ENCODE results near the gene TMEM31. TPM values are rescaled to one million over a fixed set of nuclear protein-coding genes. Genes with fewer than 3 reads are reported as not detected.

Gene TMEM31
- total and polyA plus RNA-seq, 7 donors: not detected

- no peaks in the 10 kb centered on the region for H3K27me3 ChIP-seq
- H3K4me3 ChIP-seq: no peak overlapping the region
- H3K27ac ChIP-seq: no peak overlapping the region
- DNase-seq: no peak
- no peaks in the 10 kb centered on the region for H3K9me3 ChIP-seq
- intact Hi-C loops (cut with DNase I): no loop called here
- WGBS, 2 donors: 96 to 97% methylated on average over 1 of the region's 1 CpG
- TF ChIP-seq POLR2AphosphoS5 (IDR thresholded peaks at IDR 0.05) (no peak), POLR2A (IDR thresholded peaks at IDR 0.05) (no peak), EP300 (IDR thresholded peaks at IDR 0.05) (no peak)
- TF ChIP-seq, protein P1, sequence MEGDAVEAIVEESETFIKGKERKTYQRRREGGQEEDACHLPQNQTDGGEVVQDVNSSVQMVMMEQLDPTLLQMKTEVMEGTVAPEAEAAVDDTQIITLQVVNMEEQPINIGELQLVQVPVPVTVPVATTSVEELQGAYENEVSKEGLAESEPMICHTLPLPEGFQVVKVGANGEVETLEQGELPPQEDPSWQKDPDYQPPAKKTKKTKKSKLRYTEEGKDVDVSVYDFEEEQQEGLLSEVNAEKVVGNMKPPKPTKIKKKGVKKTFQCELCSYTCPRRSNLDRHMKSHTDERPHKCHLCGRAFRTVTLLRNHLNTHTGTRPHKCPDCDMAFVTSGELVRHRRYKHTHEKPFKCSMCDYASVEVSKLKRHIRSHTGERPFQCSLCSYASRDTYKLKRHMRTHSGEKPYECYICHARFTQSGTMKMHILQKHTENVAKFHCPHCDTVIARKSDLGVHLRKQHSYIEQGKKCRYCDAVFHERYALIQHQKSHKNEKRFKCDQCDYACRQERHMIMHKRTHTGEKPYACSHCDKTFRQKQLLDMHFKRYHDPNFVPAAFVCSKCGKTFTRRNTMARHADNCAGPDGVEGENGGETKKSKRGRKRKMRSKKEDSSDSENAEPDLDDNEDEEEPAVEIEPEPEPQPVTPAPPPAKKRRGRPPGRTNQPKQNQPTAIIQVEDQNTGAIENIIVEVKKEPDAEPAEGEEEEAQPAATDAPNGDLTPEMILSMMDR (IDR thresholded peaks at IDR 0.05): no peak
- peaks cover 0 to 8% (median 1%) of the 10 kb centered on the region in 4 donors for H3K4me1 ChIP-seq
- H3K36me3 ChIP-seq: no peaks in the 10 kb centered on the region
These were observed 19.6 kb upstream of the TMEM31 start for GRCh38 chrX:103691059-103691458.

DNA sequence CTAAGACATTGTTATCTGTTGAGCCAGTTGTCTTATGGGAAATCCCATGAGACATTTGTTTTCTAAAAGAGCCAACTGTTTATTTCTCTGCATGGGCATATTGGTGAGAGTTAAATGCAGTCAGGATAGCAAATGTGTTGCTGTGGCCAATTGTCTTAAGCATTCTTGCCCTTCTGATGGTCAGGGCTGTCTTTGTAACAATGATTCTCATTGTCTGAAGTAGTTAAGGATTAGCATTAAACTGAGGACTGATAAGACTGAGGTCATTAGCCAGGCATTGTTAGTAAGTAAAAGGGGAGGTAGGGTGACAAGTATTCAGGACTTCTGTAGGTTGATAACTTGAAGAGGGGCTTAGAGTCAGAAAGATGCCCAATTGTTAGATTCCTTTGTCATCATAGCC, 13.0 kb upstream of the TMEM31 start:
- Histone ChIP-seq H3K36me3 (no peaks in the 10 kb centered on the region), H3K9me3 (no peaks in the 10 kb centered on the region), H3K4me3 (no peak overlapping the region), H3K4me1 (no peaks in the 10 kb centered on the region), H3K27me3 (no peaks in the 10 kb centered on the region), H3K27ac (no peak overlapping the region)
- no peak for TF ChIP-seq POLR2A (IDR thresholded peaks at IDR 0.05)
- no peak for TF ChIP-seq EP300 (IDR thresholded peaks at IDR 0.05)
- TF ChIP-seq POLR2AphosphoS5 (IDR thresholded peaks at IDR 0.05): no peak
- TF ChIP-seq, protein P1 (IDR thresholded peaks at IDR 0.05): no peak
- intact Hi-C loops (cut with DNase I): no loop called here
- DNase-seq: no peak

DNA sequence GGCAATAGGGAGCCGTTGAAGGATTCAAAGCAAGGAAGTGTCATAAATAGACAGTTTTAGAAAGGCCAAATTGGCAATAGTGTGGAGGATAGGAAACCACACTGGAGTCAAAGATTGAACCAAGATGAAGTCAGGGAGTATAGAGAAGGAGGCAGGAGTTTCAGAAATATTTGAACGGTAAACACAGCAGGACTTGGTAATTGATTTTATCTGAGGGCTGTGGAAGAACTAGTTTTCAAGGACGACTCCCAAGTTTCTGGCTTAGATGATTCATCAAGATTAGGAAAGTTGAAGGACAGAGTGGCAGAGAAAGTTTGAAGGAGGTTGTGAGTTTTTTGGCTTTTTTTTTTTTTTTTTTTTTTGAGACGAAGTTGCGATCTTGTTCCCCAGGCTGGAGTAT, 11.5 kb upstream of the TMEM31 start:
- 82 to 89% methylated on average over 5 of the region's 5 CpGs for WGBS, 2 donors
- H3K4me3 ChIP-seq: no peak overlapping the region
- H3K9me3 ChIP-seq: no peaks in the 10 kb centered on the region
- intact Hi-C loops (cut with DNase I): no loop called here
- no peaks in the 10 kb centered on the region for H3K36me3 ChIP-seq
- no peak overlapping the region for H3K27ac ChIP-seq
- no peaks in the 10 kb centered on the region for H3K27me3 ChIP-seq
- TF ChIP-seq, protein P1 (IDR thresholded peaks at IDR 0.05): no peak
- TF ChIP-seq POLR2AphosphoS5 (IDR thresholded peaks at IDR 0.05) (no peak), POLR2A (IDR thresholded peaks at IDR 0.05) (no peak), EP300 (IDR thresholded peaks at IDR 0.05) (no peak)
- no peaks in the 10 kb centered on the region for H3K4me1 ChIP-seq
- no peak for DNase-seq

GRCh38 chrX:103704863-103705262, 5.8 kb upstream of the TMEM31 start:
- TF ChIP-seq POLR2AphosphoS5 (IDR thresholded peaks at IDR 0.05): no peak
- no peak for TF ChIP-seq EP300 (IDR thresholded peaks at IDR 0.05)
- TF ChIP-seq, protein P1 (IDR thresholded peaks at IDR 0.05): no peak
- no peak for TF ChIP-seq POLR2A (IDR thresholded peaks at IDR 0.05)
- intact Hi-C loops (cut with DNase I): no loop called here
- no peaks in the 10 kb centered on the region for H3K36me3 ChIP-seq
- H3K27ac ChIP-seq: no peak overlapping the region
- H3K4me1 ChIP-seq: no peaks in the 10 kb centered on the region
- WGBS, 2 donors: 94 to 98% methylated on average over 3 of the region's 3 CpGs
- H3K4me3 ChIP-seq: no peak overlapping the region
- no peak for DNase-seq
- no peaks in the 10 kb centered on the region for H3K9me3 ChIP-seq
- H3K27me3 ChIP-seq: no peaks in the 10 kb centered on the region

GRCh38 chrX:103716962-103717361, 6.3 kb downstream of the TMEM31 start:
- WGBS, 2 donors: 13 to 58% methylated on average over 2 of the region's 2 CpGs
- H3K36me3 ChIP-seq: no peaks in the 10 kb centered on the region
- intact Hi-C loops (cut with DNase I): loop anchor here (10.0 kb wide), 1 partner anchor 58 kb away; the partner anchor contains the start of gene PLP1
- no peak for DNase-seq
- H3K4me1 ChIP-seq: peaks cover 0 to 9% (median 9%) of the 10 kb centered on the region in 4 donors
- TF ChIP-seq POLR2A (IDR thresholded peaks at IDR 0.05): no peak
- peak in 3 of 4 donors; percentile 5 to 62 (median 37) for TF ChIP-seq POLR2AphosphoS5 (IDR thresholded peaks at IDR 0.05)
- H3K27me3 ChIP-seq: no peaks in the 10 kb centered on the region
- H3K4me3 ChIP-seq: no peak overlapping the region
- peak overlapping the region; percentile 42 to 70 (median 58) for H3K27ac ChIP-seq
- H3K9me3 ChIP-seq: no peaks in the 10 kb centered on the region

All from sigmoid colon (tissue), 7 donors.